ENCODE data around the gene RPS5. TPM values are rescaled to one million over a fixed set of nuclear protein-coding genes. Genes with fewer than 3 reads are reported as not detected.

Gene RPS5
- total and polyA plus RNA-seq, 9 of the 15 experiments (the other 6 are each of a cell fraction or from before 2014, with no cell fraction given): 1,228 to 3,570 (median 2,484) TPM

GRCh38 chr19:58386576-58387337 is at the start of gene RPS5 (continued):
- TF ChIP-seq ATF7 (IDR thresholded peaks at IDR 0.05) (peak; percentile 73), BRF1 (IDR thresholded peaks at IDR 0.05; ENCODE audit: borderline replicate concordance, extremely low read depth, insufficient read length) (no peak), HCFC1 (IDR thresholded peaks at IDR 0.05; ENCODE audit: low read depth, low read length) (peak; percentile 84), ZBTB8A (IDR thresholded peaks at IDR 0.05; ENCODE audit: partially characterized antibody) (no peak), C11orf30 (IDR thresholded peaks at IDR 0.05; ENCODE audit: low read depth) (peak; percentile 86), NFXL1 (CRISPR knock-in tag; IDR thresholded peaks at IDR 0.05) (no peak), ZBTB40 (IDR thresholded peaks at IDR 0.05) (peak; percentile 97), ZBTB40 (CRISPR knock-in tag; IDR thresholded peaks at IDR 0.05) (peak; percentile 56; the same call in 1 of the 2 replicates), MAX (CRISPR knock-in tag; IDR thresholded peaks at IDR 0.05) (peak; percentile 95), MBD2 (IDR thresholded peaks at IDR 0.05; ENCODE audit: borderline replicate concordance, low read depth) (peak; percentile 93), SNAPC5 (CRISPR knock-in tag; IDR thresholded peaks at IDR 0.05) (no peak), YBX1 (IDR thresholded peaks at IDR 0.05) (no peak), RREB1 (CRISPR knock-in tag; IDR thresholded peaks at IDR 0.05) (peak; percentile 15; the same call in 1 of the 2 replicates)
